MV-4-11 (cell line): ENCODE data around the gene OPCML.

Experiments
- DNase-seq: peaks from one replicate; lab custom pipeline; 2025; lab: John Stamatoyannopoulos, UW

Gene OPCML

DNA sequence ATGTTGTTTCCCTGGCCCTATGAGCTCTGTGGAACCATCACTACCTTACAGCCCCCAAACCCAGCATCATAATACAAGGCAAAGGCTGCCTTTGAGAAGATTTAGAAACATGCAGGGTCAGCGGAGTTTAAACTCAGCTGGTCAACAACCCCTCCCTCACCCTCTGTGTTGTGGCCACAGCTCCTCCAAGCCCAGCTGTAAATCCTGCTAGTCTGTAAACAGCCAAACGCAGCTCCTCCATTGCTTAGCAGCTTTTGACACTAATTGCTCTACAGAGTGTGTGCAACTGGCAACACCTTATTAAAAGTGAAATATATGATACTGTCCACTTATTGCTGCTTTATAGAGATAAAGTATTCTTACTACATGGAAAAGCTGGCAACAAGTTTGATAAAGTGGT, 29.1 kb downstream of the OPCML start:
- DNase-seq = no peak

DNA sequence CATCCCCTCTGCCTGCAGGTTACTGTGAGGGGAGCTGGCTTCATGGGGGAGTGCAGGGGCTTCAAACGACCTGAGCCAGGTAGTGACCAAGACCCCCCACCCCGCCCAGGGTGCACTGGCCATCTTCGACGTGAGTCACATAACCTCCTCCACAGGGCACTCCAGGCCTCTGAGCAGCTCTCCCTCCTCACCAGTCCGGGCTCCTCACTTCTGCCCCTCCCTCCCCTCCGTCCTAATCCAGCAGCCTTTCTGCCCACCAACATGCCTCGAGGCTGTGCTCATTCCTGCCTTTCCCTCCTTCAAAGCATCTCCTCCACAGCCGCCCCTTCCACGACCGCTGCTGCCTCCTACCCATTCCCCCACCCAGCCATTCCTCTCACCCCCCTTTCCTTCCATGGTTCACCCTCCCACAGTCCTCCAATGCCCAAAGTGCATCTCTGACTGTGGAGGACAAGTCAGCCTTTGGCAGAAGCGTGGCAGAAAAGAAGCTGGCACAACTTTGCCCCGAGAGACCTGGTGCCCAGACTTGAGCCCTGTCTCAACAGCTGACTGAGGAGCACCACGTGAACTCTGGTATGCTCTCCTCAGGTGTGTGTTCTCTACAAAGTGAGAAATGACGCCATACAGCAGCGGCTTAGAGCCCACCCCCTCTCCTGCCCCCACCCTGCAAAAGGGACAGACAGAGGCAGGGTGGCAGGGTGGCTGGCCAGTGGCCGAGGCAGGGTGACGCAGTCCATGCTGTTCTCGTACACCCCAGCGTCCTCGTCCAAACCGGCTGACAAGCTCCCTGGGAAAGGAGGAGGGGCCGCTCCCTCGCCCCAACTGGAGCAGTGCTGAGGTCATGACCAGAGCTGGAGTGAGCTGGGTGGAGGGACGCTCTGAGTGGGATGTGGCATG, 30.4 kb downstream of the OPCML start:
- no peak for DNase-seq

DNA sequence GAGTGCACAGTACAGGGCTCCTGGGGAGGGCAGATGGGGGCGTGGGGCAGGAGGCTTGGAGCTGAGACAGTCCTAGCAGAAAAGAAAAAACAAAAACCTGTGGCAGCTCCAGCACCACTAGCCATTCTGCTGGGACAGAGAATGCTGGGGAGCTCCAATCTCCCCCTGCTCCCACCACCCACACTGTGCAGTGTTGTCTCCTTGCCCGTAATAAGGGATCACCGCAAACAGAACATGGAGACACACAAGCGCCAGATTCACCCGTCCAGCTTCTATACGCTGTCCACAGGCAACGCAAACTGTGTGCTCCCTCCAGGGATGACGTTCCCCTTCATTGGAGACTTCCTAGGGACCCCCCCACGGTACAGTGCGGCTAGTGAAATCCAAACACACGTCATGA, 31.4 kb downstream of the OPCML start:
- no peak for DNase-seq

DNA sequence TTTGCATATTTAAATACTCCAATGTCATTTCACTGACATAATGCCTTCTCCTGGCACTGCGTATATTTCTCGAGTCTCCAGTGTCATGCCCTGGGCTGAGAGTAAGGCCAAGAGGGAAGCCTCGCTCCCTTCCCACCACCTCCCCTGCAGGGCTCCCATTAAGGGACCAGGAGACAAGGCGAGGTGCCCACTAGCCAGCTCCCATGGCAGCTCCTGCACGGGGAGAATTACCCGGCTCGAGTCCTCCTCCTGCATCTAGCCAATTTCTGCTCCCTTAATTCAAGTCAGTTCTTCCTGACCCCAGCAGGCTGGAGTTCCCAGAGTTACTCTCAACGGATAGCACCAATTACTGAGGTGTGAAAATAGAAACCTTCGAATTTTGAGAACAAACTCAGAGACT, 31.9 kb downstream of the OPCML start:
- DNase-seq = no peak

DNA sequence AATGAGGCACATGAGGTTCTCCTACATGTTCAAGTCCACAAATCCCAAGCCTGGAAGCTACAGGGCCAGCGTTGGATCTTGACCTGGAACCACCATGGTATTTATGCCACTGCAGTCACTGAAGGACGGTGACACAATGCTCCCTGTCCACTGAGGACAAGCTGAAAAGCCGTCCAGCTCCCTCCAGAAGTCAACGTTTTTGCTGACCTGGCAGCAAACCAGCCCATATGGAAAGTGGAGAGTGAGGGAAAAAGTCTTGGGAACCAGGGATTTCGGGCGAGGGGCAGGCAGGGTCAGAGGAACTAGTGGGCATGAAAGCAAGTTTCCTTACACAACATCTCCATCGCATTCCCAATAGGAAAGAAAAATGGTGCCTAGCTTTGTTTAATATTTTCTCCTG, 33.3 kb downstream of the OPCML start:
- no peak for DNase-seq

DNA sequence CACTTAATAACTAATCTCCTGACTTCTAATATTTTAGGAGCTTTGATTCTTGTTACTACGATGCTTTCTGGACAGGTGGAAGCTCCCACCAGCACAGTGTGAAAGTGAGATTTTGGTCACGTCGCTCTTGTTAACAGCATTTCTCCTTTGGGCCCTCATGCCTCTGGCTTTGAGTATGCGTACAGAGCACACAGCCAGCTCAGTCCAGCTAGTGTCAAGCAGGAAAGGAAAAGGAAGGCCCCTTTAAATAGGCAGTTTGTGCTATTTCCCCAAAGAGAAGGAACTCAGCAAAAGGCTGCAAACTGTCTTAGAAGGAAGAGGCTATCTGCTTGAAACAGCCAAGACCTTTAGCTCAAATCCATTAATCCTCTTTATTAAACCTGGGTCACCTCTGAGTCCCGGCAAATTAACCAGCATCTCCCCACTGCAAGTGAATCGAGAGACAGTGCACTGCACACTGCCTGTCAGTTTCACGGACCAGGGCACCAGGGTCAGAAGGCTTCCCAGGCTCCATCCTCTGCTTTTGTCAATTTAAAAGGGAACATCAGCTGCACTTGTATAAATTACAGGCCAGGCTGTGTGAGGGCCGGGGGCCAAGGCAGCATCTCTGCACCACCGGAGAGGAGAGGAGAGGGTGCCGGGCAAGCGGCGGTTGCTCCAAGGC, 34.7 kb downstream of the OPCML start:
- DNase-seq = no peak

DNA sequence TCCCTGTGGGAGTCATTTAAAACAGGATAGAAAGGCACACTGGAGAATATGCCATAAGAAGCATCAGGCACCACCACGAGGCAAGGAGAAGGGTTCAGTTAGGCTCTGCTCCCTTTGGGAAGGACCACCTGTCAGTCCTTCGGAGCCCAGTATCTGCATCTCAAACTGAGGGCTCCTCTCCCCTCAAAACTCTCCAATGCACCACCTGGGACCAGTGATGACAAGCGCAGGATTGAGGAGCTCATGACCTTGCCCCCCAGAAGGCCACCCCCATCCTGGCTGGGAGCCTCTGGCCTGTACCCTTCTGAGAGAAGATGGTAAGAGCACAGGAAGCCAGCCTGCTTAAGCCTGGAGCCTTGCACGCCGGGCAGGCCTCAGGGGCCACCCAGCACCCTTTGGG, 39.4 kb downstream of the OPCML start:
- DNase-seq = no peak

DNA sequence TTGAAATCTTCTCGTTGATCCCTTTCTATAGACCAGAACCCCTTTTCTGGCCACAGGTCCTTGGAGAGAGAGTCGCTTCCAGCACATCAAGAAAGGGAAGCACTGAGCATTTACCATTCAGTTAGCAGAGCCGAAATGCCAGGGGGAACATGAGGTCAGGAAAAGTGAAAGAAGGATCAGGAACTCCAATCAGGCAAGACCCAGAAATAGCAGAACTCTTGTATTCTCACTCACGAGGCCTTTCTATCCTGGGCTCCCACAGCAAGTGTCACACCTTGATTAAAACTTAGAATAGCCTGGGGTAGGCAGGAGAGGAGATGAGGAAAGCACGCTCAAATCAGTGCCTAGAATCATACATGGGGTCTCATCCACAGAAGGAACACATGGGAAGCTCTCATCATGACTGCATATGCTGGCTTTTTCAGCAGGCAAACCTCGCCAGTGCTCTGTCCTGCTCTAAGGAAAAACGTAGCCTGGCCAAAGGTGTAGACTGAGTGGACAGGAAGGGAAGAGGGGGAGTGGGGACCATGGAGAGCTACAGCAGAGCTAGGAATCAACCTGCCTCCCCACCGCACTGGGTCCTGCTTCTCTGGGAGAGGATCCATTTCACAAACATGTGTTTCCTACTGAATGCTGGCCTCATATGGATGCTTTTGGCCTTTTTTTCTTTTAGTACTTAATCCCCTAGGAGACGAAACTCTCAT, 40.5 kb downstream of the OPCML start:
- no peak for DNase-seq

DNA sequence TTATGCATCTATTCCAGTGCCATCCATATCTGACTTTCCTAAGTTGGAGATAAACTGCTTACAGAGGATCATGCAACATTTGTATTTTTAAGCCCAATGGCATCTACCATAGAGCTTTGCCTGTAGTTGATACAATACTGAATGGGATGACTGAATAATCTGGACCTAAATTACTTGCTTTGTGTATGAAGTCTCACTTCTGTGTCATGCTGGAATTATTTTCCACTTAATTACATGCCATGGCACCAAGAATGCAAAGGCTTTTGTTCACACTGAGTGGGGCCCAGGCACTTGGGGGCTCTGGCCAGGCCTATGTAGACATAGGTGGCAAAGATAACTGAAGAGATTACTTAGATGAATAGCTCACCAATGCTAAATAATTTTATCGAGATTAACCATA, 51.6 kb downstream of the OPCML start:
- no peak for DNase-seq

DNA sequence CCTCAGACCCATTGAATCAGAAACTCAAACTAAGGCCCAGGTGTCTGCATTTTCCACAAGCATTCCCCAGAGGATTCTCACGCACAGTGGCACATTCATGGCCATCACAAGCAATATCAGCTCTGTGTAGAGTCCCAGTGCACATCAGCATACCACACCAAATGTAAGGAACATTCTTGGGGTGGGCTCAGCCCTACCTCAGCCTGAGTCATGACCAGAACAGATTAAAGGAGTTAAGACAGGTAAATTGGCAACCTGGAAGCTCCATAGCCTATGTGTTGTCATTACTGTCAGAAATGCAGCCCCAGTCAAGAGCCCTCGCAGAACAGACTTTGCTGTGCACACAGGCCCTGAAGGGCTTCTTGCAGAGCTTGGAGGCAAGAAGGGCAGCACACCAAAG, 53.1 kb downstream of the OPCML start:
- no peak for DNase-seq

DNA sequence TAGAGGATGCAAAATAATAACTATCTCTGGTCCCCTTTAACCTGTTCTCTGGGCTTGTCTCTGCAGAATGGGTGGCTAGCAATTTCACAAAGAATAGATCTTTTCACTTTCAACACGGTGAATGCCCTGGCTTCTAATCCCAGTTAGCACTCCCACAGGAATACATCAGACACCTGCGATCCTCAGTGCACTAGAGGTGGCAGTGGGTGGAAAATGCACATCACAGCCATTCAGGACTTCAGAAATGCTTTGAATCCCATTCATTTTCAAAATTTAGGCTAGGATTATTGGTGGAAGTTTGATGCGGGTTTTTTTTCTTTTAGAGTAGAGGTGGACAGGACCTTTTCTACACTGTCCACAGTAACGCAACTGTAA, 55.1 kb downstream of the OPCML start:
- DNase-seq = no peak

DNA sequence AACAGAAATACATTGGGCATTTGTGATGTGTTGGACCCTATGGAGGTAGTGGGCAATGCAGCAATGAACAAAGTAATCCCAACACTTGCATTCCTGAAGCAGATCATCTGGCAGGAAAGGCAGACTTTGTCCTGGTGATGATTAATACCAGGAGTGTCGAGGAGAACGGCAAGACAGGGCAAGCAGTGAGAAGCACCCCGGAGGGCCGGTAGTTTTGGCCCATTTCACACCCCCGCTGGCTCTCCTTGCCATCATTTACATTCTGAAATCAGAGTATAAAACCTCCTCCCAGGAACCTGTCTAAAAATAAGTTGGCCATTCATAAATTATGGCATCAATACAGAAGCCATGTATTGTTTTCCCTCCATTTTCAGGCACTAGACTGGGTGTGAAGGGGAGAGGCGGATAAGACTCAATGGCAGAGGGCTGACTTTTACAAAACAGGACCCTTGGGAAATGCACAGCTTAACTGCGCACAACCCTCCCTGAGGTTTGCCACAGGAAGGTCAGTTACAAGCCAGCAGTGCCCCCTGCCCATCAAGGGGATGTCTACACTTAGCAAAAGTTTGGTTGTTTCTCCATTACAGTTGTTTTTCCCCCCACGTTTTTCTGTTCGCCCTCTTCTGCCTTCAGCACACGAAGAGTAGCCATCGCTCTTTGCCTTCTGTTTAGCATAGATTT, 55.6 kb downstream of the OPCML start:
- no peak for DNase-seq

DNA sequence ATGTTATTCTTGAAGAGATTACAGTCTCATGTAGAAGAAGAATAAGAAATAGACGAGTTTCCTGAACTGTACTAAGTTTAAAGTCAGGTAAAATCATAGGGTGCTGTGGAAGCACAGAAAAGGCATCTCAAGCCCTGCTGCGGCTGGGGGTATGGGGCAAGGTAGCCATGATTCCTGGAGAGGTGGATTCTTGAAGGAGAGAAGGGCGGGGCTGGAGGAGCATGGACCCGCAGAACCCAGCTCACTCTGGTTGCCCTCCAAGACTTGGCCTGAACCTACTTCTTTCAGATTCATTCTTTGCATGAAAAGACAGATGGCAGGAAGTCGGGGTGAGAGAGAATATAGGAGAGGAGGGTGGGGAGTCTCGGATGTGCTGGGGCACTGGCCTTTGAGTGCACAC, 57.8 kb downstream of the OPCML start:
- DNase-seq = no peak

DNA sequence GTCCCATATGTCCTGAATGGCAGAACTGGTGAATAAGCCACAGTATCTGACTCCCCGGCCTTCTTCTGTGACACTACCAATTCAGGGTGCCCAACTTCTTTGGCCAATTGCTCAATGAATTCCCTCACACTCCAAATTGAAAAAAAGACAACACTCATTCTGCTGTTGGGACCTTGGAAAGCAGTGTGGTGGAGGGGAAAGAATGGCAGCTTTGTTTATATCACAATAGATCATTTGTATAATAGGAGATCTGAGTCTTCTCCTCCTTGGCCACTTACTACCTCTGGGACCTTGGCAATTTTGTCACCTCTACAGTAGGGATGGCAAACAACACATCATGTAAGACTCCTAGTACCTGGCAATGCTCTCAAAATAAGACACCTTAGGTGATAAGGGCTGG, 64.6 kb downstream of the OPCML start:
- DNase-seq = no peak

DNA sequence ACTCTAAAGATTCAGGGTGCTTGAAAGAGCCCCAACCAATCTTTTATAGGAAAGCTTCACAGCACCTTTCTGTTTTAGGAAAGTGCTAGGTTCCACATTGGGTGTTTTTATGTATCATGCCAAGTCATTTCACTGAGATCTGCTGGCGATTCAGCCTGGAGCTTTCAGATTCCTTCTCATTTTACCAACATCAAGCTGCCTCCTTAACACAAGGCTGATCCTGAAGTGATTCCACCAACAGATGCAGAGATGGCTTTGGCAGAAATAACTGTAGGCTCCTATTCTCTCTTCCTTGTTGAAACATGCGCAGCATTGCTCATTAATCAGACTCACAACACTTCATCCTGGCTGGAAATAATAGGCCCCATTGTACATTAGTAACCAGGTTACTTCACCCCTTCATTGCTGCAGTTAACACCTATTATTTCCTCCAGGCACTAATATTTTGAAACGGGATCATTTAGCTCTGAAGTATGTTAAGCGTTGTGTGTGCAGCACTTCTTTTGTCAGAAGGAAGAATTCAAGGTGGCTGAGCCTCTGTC, 89.0 kb downstream of the OPCML start:
- DNase-seq = no peak

DNA sequence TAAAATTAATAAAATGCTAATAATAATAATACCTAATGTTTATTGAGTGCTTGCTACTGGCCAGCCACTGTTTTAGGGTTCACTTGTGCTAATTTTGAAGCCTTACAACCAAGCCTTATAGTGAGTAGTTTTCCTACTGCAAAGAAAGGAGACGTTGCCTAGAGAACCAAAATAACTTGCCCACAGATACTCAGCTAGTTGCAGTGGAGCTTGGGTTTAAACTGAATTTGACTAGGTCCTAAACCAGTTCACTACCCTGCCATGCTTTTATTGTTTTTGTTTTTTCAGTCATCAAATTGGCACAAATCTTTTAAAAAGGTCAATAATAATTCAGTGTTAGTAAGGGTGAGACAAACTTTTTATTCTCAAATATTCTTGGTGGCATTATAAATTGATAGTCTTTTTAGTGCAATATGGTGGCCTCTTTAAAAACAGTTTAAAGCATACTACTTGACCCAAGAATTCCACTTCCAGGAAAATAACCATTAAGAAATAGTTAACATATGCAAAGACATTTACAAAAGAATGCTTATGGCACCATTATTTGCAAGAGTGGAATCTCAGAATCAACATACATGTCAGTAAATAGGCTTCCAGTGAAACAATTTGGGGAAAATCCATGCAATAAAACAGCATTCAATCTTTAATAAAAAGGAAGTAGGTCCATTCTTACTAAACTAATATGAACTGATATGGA, 90.2 kb downstream of the OPCML start:
- no peak for DNase-seq

DNA sequence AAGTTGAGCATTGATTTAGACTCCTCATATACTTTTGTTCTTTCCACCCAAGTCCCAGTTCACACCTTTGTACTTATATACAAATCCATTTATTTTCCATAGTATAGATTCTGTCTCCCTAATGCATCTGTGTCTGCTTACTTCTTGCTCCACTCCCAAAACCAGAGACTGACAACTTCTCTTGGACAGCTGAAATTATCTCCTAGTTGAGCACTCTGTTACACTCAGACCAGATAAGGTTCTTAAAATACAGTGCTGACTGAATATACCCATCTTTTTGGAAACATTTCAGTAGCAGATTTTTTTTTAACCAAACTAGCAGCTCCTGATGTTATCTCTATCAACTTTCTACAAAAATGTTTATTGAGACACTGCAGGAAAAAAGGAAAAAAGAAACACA, 106.3 kb downstream of the OPCML start:
- no peak for DNase-seq

DNA sequence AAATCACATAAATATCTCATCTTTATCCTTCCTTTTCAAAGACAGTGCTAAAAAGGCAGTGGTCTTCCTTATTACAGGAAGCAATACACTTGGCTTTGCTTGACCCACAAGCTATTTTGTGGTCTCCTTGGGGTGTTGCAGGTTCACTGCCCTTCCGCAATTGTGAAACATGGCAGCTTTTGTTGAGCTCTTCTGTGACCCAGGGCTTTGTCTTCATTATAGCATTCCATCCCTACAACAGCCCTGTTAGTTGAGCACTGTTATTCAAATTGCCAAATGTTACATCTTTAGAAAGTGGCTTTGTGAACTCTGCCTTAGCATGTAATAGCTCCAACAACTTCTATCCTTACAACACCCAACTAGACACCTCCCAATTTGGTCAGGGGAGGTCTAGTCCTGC, 107.1 kb downstream of the OPCML start:
- peak; percentile 5 for DNase-seq

DNA sequence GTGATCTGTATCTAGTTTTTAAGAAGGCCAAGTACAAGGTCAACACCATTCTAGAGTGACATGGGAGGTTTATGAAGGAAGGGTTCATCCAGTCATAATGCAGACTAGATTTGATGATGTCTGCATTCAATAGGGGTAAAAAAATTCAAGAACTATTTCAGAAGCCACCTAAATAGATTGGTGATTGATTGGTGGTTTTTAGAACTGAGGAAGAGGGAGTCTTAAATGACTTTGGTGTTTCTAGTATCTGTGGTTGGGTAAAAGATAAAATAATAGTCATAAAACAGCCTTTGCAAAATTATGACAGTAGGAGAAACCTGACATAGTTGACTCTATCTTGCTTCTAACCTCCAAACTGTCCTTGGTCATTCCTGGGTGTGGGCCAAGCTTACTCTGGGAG, 114.1 kb downstream of the OPCML start:
- DNase-seq = no peak

DNA sequence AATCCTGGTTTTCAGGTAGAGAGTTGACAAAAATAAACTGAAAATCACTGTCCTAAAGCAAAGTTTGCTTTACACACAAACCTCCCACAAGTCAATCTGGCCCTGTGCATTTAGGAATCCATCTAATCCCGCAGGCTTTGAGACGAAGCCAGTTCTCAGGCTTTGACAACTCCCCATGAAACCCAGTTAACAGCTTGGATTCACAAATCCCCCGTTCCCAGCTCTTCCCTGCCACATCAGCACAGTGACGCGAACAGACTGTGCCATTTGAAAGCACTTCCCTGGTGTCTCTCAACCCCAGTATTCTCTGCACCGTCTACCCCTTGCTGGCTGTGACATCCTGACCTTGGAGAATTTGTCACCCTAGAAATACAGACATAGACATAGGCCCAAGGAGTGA, 117.8 kb downstream of the OPCML start:
- no peak for DNase-seq

DNA sequence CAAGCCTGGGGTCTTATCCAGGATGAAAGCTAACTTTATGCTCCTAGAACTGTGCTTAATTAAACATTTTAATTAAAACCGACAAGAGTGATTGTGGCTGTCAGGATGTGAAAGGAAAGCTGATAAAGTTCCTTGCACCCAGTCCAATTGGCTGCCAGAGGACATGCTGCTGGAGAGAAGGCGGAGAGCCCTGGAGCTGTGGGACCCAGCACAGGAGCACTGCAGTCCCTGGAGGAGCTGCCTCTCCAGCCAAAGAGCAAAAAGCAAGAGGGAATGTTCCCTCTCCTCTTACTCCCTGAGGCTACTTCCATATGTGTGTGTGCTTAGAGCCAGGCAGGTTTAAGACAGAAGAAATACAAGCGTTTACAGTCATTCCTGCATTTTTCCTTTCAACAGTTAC, 118.6 kb downstream of the OPCML start:
- no peak for DNase-seq

DNA sequence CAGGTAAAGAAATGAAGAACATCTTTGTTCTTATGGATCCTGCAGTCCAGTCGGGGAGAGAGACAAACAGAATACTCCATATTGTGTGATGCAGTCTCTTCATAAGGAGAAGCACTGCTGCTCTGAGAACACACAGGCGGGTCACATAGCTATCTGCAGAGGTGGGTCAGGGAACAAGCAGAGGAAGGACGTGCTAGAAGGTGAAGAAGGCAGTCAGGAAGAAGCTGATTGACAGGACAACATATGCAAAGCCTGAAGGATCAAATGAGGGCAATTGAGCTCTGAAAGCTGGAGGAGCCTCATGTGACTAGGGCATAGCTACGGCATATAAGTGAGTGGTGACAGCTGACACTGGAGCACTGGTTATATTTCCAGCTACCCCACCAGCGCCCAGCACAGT, 122.5 kb downstream of the OPCML start:
- no peak for DNase-seq
